NOMO-1 (cell line): ENCODE results near the gene NDUFS8.

ENCODE experiments used
- DNase-seq, 2 experiments: peaks; one replicate each; lab custom pipeline; 2025; ENCODE audit not compliant: unreplicated experiment in 2 of 2; lab: John Stamatoyannopoulos, UW

The NDUFS8 gene

DNA sequence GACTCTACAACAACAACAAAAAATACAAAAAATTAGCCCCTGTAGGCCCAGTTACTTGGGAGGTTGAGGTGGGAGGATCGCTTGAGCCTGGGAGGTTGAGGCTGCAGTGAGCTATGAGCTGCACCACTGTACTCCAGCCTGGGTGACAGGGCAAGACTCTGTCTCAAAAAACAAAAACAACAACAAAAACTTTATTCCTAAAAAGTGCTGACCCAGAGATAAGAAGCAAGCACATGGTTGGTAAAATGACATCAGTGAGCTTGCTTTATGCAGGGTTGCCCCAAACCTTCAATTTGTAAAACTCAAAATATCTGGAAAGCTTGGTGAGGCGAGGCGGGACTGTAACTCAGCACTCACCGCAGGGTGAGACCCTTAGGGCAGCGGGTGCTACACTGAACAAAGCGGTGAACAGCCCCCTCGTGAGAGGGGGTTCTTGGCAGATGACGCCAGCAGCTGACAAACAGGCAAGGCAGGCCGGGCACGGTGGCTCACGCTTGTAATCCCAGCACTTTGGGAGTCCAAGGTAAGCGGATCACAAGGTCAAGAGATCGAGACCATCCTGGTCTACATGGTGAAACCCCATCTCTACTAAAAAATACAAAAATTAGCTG is 4.9 kb downstream of the NDUFS8 start:
- no peak for DNase-seq

DNA sequence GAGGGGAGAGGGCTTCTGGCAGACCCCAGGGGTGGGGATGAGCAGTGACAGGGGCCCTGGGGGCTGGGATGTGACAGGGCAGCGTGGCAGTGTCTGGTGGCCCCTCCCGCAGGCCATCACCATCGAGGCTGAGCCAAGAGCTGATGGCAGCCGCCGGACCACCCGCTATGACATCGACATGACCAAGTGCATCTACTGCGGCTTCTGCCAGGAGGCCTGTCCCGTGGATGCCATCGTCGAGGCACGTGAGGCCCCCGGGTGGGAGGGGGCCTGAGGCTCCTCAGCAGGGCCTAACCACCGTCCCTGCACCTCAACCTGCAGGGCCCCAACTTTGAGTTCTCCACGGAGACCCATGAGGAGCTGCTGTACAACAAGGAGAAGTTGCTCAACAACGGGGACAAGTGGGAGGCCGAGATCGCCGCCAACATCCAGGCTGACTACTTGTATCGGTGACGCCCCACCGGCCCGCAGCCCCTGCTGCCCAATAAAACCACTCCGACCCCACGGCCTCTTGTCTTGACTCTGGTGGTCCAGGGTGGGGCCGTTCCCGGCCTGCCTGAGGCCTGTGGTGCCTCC is 5.7 kb downstream of the NDUFS8 start:
- peak in 1 of 2 experiments; percentile 25 for DNase-seq

GRCh38 chr11:68036717-68037239 is 6.3 kb downstream of the NDUFS8 start:
- peak; percentile 43 to 52 for DNase-seq

DNA sequence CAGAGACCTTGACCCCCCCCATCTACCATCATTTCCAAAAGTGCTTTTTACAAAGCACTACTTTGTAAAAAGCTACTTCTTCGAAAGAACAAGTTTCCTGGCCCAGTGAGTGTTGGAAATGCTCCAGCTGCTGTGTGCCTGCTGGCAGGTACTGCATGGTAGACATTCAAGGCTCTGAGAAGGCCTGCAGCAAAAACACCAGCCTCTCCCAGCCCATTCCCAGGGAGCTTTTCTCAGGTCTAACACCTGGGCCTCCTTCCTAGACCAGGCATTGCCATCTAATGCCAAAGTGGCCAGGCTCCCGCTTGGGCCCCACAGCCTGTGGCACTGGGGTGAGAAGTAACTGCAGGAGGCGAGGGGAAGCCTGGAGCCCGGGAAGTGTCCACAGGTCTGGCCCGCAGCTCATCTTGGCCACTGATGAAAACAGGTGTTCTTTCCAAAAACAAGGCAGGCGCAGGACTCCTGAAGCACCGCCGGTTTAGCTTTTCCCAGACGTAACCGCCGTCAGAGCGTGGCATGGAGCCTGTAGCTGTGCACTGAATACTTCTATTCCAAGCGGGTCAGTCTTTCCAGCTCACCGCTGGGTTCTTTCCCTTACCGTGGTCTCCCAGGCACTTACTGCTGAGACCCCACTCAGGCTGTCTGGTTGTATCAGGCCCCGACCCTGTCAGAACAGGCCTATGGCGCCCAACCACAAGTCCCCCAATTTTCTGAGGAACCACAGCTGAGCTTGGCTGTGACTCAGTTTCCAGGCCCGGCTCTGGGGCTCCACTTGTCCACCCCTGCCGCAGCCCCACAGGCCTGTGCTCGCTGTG is 7.1 kb downstream of the NDUFS8 start:
- DNase-seq = no peak

- no peak for DNase-seq
Measured at GRCh38 chr11:68038226-68038717, 7.8 kb downstream of the NDUFS8 start.

GRCh38 chr11:68038718-68039525 is 8.4 kb downstream of the NDUFS8 start, which contains the start of gene TCIRG1:
Gene TCIRG1, plus strand, starts transcription at chr11:68039025. Its CDS starts 2,247 bp downstream, at chr11:68041272.
- peak; percentile 30 to 70 for DNase-seq

- DNase-seq = no peak
Measured at GRCh38 chr11:68039526-68040086, 9.1 kb downstream of the NDUFS8 start.

DNA sequence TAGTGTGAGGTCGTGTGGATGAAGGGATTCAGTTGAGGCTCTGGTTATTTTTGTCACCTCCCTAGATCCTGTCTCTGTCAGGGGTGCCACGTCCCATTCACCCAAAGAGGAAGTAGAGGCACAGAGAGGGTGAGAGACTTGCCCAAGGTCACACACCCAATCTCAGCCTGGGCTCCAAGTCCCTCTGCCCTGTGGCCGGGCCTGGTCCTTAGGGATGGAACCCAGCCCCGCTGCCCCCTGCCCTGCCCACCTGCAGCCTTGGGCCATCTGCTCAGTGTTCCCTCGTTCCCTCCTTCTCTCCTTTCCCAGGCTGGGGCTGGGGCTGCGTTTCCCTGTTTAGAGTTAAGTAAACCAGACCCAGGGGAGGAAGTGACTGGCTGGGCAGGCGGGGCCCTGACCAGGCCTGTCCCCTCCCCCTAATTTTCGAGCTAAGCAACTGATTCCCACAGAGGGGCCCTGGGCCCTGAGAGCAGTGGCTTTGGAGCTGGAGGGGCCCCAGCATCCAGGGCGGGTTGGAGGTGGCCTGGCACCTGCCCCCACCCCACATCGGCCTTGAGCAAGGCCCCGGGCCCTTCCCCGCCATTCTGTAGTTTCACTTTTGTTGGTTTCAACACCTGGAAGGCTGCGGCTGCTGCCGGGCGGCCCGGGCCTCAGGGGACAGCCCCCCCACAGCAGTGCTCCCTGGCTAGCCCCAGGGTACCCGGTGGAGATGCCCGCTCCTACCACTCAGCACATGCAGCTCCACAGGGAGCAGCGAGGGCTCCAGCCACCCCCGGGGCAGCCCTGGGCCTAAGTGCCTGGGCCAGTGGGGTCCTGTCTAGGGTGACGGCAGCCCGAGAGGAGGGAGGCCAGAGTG is 9.8 kb downstream of the NDUFS8 start:
- peak; percentile 82 to 86 for DNase-seq

DNA sequence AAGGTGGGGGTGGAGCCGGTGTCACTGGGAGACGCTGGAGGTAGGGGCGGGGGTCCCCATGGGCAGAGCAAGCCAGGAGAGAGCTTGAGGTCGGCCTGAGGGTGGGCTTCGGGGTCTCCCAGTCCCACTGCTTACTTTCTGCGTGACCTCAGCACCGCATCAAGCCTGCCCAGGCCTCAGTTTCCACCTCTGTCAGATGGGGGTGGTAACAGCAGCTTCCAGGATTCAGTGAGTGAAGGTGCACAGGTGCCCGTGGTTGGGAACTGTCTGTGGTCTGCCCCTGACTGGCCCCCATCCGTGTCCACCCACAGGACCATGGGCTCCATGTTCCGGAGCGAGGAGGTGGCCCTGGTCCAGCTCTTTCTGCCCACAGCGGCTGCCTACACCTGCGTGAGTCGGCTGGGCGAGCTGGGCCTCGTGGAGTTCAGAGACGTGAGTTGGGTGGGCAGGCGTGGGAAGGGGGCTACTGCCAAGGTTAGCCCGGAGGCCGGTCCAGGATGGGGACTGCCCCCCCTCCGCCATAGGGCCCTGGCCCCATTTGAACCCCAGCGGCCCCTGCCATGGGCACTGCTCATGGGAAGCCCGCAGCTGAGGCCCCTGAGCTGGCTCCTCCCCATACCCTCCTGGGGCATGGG is 10.6 kb downstream of the NDUFS8 start:
- no peak for DNase-seq

- DNase-seq = no peak
Measured at GRCh38 chr11:68041617-68042218, 11.2 kb downstream of the NDUFS8 start.

GRCh38 chr11:68042219-68043028 is 11.9 kb downstream of the NDUFS8 start:
- no peak for DNase-seq

- no peak for DNase-seq
Measured at GRCh38 chr11:68043029-68043348, 12.5 kb downstream of the NDUFS8 start.

DNA sequence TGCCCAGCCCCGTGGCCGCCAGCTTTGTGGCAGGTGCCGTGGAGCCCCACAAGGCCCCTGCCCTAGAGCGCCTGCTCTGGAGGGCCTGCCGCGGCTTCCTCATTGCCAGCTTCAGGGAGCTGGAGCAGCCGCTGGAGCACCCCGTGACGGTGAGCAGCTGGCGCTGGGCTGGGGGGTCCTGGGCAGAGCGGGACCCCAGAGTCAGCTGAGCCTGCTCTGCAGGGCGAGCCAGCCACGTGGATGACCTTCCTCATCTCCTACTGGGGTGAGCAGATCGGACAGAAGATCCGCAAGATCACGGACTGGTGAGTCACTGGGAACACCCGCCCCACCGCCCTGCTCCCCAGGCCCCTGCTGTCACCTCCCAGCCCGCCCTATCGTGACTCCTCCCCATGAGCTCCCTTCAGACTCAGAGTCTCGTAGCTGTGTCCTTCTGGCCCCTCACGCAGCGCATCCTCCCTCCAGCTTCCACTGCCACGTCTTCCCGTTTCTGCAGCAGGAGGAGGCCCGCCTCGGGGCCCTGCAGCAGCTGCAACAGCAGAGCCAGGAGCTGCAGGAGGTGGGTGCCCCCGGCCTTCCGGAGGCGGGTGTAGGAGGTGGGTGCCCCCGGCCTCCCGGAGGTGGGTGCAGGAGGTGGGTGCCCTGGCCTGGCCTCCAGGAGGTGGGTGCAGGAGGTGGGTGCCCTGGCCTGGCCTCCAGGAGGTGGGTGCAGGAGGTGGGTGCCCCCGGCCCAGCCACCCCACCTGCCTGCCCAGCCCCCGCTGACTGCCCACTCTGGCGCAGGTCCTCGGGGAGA is 13.1 kb downstream of the NDUFS8 start:
- no peak for DNase-seq

DNA sequence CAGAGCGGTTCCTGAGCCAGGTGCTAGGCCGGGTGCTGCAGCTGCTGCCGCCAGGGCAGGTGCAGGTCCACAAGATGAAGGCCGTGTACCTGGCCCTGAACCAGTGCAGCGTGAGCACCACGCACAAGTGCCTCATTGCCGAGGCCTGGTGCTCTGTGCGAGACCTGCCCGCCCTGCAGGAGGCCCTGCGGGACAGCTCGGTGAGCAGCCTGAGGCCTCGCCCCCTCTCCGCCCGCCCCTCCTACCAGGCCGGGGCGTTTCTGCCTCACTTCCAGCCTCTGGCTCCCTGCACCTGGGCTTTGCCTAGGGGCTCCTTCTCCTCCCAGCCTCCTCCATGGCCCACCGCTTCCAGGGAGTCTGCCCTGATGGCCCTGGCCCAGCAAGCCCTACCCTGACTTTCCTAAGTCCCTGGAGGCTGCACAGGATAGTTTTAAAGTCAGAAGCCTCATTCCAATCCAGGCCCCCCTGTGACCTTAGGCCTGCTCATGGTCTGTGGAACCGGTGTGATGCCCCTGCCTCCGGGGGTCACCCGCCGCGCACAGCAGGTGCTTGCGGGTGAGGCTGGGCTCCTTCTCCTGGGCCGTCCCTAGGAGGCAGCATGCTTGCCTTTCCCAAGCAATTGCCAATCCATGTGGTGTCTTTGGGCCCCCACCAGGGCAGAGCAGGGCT is 13.8 kb downstream of the NDUFS8 start:
- no peak for DNase-seq

- no peak for DNase-seq
Measured at GRCh38 chr11:68044898-68045351, 14.4 kb downstream of the NDUFS8 start.
